ENCODE results near the gene BCR. TPM values are rescaled to one million over a fixed set of nuclear protein-coding genes. Genes with fewer than 3 reads are reported as not detected.

The BCR gene
- polyA plus RNA-seq, 1 donor (not counting 4 experiments of a cell fraction or from before 2014, with no cell fraction given), result 25.8 TPM

DNA sequence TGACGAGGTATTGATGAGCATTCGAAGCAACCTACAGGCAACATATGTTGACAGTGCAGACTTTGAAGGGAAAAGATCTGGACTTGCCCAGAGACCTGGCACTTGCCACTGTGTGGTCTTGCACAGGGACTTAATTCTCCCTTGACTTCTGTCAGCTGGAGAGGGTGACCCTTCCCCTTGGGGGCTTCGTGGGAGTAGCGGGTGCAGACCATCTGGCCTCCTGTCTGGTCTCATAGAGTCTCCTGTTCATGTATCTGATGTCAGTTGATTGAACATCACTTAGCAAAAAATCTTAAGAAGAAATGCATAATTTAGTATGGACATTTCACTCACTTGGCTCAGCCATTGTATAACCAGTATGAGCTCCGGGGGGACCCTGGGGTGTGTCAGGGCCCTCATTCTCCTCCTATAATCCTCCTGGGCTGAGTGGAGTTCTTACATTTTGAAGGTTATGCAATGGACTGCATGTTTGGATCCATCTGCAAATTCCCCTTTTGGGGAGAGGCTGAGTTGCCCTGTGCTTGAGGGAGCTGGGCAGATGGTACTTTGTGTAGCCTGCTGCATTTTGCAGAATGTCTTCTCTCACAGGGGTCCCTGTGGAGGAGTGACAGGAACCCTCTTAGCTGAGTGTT lies 13.0 kb downstream of the BCR start:
- H3K9me1 ChIP-seq (ENCODE audit: control insufficient read depth, extremely low read depth, insufficient read depth, low read length), result peaks cover 5% of the 10 kb centered on the region
- TF ChIP-seq, protein P1, sequence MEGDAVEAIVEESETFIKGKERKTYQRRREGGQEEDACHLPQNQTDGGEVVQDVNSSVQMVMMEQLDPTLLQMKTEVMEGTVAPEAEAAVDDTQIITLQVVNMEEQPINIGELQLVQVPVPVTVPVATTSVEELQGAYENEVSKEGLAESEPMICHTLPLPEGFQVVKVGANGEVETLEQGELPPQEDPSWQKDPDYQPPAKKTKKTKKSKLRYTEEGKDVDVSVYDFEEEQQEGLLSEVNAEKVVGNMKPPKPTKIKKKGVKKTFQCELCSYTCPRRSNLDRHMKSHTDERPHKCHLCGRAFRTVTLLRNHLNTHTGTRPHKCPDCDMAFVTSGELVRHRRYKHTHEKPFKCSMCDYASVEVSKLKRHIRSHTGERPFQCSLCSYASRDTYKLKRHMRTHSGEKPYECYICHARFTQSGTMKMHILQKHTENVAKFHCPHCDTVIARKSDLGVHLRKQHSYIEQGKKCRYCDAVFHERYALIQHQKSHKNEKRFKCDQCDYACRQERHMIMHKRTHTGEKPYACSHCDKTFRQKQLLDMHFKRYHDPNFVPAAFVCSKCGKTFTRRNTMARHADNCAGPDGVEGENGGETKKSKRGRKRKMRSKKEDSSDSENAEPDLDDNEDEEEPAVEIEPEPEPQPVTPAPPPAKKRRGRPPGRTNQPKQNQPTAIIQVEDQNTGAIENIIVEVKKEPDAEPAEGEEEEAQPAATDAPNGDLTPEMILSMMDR (optimal IDR thresholded peaks at IDR 0.05 in 1 of 3, IDR thresholded peaks at IDR 0.05 in 1 of 3, conservative IDR thresholded peaks at IDR 0.05 in 1 of 3; ENCODE audit: extremely low read depth in 1 of 3, insufficient read depth in 2 of 3, low read length in 3 of 3), result no peak
- TF ChIP-seq EZH2 (IDR thresholded peaks at IDR 0.05; ENCODE audit: low read length), result no peak
- peaks cover 5% of the 10 kb centered on the region for H4K20me1 ChIP-seq (ENCODE audit: control insufficient read depth, extremely low read depth, insufficient read depth, low read length)
- H3K4me3 ChIP-seq (ENCODE audit: control insufficient read depth in 2 of 3, extremely low read depth in 1 of 3, insufficient read depth in 2 of 3, low read depth in 1 of 3, low read length in 3 of 3), result no peak overlapping the region
- peaks cover 10% of the 10 kb centered on the region for H3K4me1 ChIP-seq (ENCODE audit: control insufficient read depth, extremely low read depth, insufficient read depth, low read length)
- dilution Hi-C loops (cut with MboI; ENCODE audit: extremely low pct_ligation_motif_present, low sequenced_read_pairs), result no loop called here
- peaks cover 6 to 18% of the 10 kb centered on the region in 2 experiments for H3K36me3 ChIP-seq (ENCODE audit: control insufficient read depth in 2 of 2, extremely low read depth in 1 of 2, insufficient read depth in 2 of 2, low read length in 2 of 2)
- H3K27me3 ChIP-seq (ENCODE audit: control insufficient read depth, extremely low read depth, insufficient read depth, low read length), result no peaks in the 10 kb centered on the region
- FAIRE-seq (no peak), DNase-seq (ENCODE audit: low read depth, low spot score) (no peak)
- H3K9me3 ChIP-seq (ENCODE audit: control insufficient read depth, low read depth, low read length), result no peaks in the 10 kb centered on the region
- H2AFZ ChIP-seq (ENCODE audit: control insufficient read depth, low read length), result no peak overlapping the region
- peaks cover 85% of the 10 kb centered on the region for H3K79me2 ChIP-seq (ENCODE audit: control insufficient read depth, insufficient read depth, low read length)
- H3K9ac ChIP-seq (ENCODE audit: control insufficient read depth, extremely low read depth, insufficient read depth, low read length), result no peak overlapping the region
- no peak overlapping the region for H3K27ac ChIP-seq (ENCODE audit: control insufficient read depth, insufficient read depth, low read length)
- no peak overlapping the region for H3K4me2 ChIP-seq (ENCODE audit: control insufficient read depth, extremely low read depth, insufficient read depth, low read depth, low read length)

DNA sequence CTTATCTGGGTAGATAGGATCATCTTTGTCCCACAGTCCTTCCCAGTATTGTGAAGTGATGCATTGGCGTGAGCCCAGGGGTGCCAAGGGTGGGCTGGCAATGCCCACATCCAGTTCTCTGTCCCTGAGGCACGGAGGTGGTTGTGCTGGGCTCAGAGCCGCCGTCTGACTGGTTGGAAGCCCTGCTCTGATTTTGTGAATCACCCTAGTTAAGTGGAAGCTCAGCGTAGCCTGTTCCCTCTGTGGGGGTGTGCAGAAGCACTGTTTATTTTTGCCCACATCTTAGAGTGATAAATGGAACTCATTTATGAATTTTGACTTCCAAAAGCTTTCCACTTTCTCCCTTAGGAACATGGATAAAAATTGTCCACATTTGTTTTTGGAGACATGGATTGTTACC lies 13.6 kb downstream of the BCR start:
- no peak overlapping the region for H3K9ac ChIP-seq (ENCODE audit: control insufficient read depth, extremely low read depth, insufficient read depth, low read length)
- no peak for FAIRE-seq
- peaks cover 4 to 19% of the 10 kb centered on the region in 2 experiments for H3K36me3 ChIP-seq (ENCODE audit: control insufficient read depth in 2 of 2, extremely low read depth in 1 of 2, insufficient read depth in 2 of 2, low read length in 2 of 2)
- no peak overlapping the region for H3K4me3 ChIP-seq (ENCODE audit: control insufficient read depth in 2 of 3, extremely low read depth in 1 of 3, insufficient read depth in 2 of 3, low read depth in 1 of 3, low read length in 3 of 3)
- no peak overlapping the region for H3K27ac ChIP-seq (ENCODE audit: control insufficient read depth, insufficient read depth, low read length)
- peaks cover 85% of the 10 kb centered on the region for H3K79me2 ChIP-seq (ENCODE audit: control insufficient read depth, insufficient read depth, low read length)
- DNase-seq (ENCODE audit: low read depth, low spot score), result no peak
- TF ChIP-seq, protein P1 (optimal IDR thresholded peaks at IDR 0.05 in 1 of 3, IDR thresholded peaks at IDR 0.05 in 1 of 3, conservative IDR thresholded peaks at IDR 0.05 in 1 of 3; ENCODE audit: extremely low read depth in 1 of 3, insufficient read depth in 2 of 3, low read length in 3 of 3), result no peak
- no peak for TF ChIP-seq EZH2 (IDR thresholded peaks at IDR 0.05; ENCODE audit: low read length)
- dilution Hi-C loops (cut with MboI; ENCODE audit: extremely low pct_ligation_motif_present, low sequenced_read_pairs), result no loop called here
- peaks cover 5% of the 10 kb centered on the region for H3K9me1 ChIP-seq (ENCODE audit: control insufficient read depth, extremely low read depth, insufficient read depth, low read length)
- no peak overlapping the region for H2AFZ ChIP-seq (ENCODE audit: control insufficient read depth, low read length)
- H3K4me1 ChIP-seq (ENCODE audit: control insufficient read depth, extremely low read depth, insufficient read depth, low read length), result peaks cover 10% of the 10 kb centered on the region
- H3K4me2 ChIP-seq (ENCODE audit: control insufficient read depth, extremely low read depth, insufficient read depth, low read depth, low read length), result no peak overlapping the region
- H3K9me3 ChIP-seq (ENCODE audit: control insufficient read depth, low read depth, low read length), result no peaks in the 10 kb centered on the region
- no peaks in the 10 kb centered on the region for H3K27me3 ChIP-seq (ENCODE audit: control insufficient read depth, extremely low read depth, insufficient read depth, low read length)
- H4K20me1 ChIP-seq (ENCODE audit: control insufficient read depth, extremely low read depth, insufficient read depth, low read length), result peaks cover 3% of the 10 kb centered on the region
